GM21723 (cell line): ENCODE results near the gene CATSPERD.
A peak's percentile ranks its signal among the peaks of the same experiment; 100 is the strongest.

ENCODE experiments used
- ATAC-seq: cut with Tn5 transposase; IDR thresholded peaks from one replicate; pipeline ENCODE4 v1.9.1; 2021; ENCODE audit warnings: mild to moderate bottlenecking, moderate library complexity; ENCODE audit not compliant: unreplicated experiment

CATSPERD gene

DNA sequence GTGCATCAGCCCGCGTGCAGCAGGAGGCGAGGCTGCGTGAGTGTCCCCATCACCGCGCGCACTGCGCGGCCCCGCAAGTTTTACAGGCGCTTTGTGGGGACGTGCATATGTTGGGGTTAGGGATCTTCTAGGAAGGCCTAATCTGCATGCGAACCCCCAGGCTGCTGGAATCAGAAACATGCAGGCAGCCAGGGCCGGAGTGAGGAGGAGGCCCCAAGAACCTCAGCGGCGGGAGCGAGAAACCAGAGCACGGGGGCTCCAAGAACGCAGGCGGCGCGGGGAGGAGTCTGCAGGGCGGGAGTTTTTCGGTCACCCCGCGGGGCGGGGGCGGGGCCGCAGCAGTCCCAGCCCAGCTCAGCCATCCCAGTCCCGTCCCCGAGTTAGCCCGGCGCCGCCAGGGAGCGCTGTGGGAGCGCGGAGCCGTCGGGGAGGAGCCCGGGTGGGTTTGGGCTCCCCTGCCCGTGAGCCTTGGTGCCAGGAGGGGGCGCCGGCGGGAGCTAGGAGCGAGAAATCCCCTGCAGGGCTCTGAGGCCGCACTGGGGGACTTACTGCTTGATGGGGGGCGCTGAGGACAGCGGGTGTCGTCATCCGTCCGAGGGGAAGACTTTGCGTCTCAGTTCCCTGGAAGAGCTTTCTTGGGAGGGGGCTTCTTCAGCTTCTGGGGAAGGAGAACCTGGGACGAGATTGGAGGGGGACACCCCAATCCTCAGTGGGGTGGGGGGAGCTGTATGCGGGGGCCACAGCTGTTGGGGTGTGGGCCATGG lies 83.5 kb downstream of the CATSPERD start:
- peak; percentile 69 for ATAC-seq

GRCh38 chr19:5804516-5805461 lies 84.4 kb downstream of the CATSPERD start, which contains the start of gene NRTN:
Gene NRTN, plus strand, starts transcription at chr19:5805067. Its CDS starts 19,099 bp downstream, at chr19:5824166.
- no peak for ATAC-seq

GRCh38 chr19:5805462-5806132 lies 85.2 kb downstream of the CATSPERD start:
- no peak for ATAC-seq

- ATAC-seq: no peak
These were observed 85.7 kb downstream of the CATSPERD start for GRCh38 chr19:5806133-5806489.

DNA sequence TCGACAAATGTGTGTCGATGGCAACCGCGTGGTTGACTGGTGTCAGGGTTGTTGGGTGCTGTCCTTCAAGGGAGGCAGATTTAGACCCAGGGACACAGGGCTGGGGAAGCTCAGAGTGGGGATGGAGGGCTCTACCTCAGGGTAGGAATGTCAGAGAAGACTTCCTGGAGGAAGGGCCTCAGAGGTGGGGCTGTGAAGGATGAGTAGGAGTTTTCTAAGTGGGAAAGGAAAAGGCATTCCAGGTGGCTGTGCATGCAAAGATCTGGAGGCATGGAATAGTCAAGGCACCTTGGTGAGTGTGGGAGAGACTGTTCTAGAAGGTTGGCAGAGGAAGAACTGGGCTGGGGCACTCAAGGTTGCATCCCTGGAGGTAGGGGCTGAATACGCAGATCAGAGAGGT lies 86.5 kb downstream of the CATSPERD start:
- no peak for ATAC-seq

GRCh38 chr19:5808120-5808816 lies 87.8 kb downstream of the CATSPERD start:
- ATAC-seq: no peak

DNA sequence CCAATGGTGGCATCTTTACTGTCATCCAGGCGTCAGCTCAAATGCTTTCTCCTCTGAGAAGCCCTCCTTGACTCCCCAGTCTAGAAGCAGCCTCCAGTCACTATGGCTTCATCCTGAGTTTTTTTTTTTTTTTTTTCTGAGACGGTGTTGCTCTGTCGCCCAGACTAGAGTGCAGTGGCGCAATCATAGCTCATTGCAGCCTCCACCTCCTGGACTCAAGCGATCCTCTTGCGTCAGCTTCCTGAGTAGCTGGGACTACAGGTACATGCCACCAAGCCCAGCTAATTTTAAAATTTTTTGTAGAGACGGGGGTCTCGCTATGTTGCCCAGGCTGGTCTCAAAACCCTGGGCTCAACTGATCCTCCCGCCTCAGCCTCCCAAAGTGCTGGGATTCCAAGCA lies 88.6 kb downstream of the CATSPERD start:
- no peak for ATAC-seq

DNA sequence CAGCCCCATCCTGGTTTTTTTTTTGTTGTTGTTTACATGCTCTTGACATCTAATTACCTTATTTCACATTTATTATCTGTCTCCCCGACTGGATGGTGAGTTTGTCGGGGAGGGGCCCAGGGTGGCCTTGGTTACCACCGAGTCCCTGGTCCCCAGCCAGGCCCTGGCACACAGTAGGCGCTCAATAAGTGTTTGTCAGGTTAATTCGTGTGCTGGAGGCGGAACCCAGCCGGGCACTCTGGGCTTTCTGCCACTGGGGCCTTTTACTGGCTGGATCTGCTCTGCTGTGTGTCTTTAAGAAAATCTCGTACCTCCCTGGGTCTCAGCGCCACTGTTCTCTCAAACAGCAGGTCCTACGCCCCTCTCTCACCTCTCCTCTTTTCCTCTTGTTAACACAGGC lies 89.0 kb downstream of the CATSPERD start:
- no peak for ATAC-seq

DNA sequence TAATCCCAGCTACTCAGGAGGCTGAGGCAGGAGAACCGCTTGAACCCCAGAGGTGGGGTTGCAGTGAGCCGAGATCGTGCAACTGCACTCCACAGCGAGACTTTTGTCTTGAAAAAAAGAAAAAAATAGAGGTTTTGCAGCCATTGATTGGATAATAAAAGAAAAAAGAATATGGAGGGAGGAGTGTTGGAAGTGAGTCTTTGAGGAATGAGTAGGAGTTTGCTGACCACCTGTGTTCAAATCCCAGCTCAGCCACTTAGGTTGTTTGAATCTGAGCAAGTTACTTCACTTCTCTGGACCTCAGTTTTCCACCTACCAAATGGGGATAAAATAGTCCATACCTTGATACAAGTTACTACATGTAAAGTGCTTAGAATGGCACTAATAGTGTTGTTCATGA lies 90.7 kb downstream of the CATSPERD start:
- no peak for ATAC-seq

DNA sequence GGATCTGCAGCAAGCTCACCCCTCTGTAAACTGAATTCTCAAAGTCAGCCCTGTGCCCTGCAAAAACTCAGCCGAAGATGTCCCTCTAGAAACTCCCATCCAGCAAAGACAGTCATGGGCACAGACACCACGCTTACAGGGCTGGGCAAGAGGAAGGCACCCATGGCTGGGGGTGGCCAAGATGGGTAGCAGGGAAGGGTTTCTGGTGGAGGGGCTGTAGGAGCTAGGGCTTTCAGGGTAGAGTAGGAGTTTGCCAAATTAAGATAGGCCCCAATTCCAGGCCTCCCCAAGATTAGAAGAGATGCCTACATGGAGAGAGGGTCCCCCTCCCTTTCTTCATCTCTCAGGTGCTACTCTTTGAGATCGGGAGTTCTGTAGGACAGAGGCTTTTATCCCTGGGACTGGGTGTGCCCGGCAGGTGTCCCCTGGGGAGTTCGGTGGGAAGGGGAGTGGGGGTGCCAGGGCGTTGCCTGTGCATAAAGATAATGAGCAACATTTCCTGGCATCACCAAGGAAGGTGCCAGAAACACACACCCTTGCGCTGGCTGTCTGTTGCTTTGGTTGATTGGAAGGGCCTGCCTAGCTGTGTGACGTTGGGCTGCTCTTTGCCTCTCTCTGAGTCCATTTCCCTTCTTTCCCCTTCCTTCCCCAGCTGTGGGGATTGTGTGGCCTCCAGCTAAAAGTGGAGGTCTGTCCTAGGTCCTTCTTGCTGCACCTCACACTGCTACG lies 93.8 kb downstream of the CATSPERD start:
- ATAC-seq: no peak

DNA sequence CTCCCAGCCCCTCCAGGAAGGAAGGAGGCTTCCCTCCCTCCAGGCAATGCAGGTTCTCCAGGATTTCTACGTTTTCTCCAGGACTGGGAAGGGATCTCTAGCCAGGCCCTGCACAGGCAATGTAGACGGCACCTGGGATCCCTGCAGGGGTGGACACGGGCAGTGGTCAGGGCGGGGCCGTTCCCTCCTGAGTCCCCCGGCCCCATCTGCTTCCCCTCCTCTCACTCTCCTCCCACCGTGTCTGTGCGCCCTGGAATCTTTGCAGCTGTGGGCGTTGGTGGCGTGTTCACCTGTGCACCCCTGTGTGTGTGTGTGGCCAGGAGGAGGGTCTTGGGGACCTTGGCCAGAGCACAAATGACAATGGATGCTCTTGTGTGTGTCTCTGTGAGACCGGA lies 94.4 kb downstream of the CATSPERD start:
- no peak for ATAC-seq

- ATAC-seq: no peak
These were observed 96.8 kb downstream of the CATSPERD start for GRCh38 chr19:5817218-5817617.

DNA sequence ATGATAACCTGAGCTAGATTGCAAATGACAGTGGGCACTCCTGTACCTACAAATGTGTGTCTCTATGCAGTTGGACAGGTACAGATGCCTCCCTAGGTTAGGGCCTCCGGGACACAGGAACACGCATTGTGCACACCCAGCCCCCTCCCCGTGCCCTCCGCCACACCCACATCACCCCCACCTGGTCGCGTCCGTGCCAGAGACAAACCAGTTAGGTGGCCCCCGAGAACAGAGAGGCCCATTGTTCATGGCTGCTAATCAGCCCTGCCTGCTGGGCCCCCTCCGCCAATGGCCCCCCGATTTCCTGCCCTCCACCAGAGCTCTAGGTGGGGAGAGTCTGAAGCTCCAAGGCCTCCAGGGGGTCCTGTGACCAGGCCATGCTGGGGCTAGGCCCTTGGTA lies 98.2 kb downstream of the CATSPERD start:
- ATAC-seq: no peak

- ATAC-seq: no peak
These were observed 100.3 kb downstream of the CATSPERD start for GRCh38 chr19:5820785-5821184.

- ATAC-seq: no peak
These were observed 101.2 kb downstream of the CATSPERD start for GRCh38 chr19:5821521-5822180.

DNA sequence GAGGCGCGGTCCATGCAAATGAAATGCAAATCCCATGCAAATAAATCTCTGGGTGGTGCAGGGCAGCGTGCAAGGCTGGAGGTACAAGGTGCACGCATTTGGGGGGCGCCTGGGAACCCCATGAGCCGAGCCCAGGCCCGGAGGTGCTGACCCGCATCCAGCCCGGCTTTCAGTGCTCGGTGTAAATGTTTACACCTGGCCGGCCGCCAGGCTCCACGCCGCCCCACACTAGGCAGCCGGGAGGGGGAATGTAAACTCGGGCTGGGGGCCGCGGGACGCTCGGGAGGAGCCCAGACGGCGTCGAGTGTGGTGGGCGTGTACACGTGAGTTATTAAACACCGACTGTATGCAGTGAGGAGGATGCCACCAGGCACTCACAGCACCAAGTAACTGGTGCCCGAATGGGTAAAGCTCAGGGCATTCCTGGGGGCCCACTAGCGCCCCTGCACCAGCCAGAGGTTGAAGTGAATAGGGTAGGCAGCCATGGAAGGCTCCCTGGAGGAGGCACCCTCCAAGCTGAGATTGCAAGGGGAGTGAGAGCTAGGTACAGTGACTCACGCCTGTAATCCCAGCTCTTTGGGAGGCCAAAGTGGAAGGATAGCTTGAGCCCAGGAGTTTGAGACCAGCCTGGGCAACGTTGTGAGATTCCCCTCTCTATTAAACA lies 101.9 kb downstream of the CATSPERD start:
- ATAC-seq: no peak

DNA sequence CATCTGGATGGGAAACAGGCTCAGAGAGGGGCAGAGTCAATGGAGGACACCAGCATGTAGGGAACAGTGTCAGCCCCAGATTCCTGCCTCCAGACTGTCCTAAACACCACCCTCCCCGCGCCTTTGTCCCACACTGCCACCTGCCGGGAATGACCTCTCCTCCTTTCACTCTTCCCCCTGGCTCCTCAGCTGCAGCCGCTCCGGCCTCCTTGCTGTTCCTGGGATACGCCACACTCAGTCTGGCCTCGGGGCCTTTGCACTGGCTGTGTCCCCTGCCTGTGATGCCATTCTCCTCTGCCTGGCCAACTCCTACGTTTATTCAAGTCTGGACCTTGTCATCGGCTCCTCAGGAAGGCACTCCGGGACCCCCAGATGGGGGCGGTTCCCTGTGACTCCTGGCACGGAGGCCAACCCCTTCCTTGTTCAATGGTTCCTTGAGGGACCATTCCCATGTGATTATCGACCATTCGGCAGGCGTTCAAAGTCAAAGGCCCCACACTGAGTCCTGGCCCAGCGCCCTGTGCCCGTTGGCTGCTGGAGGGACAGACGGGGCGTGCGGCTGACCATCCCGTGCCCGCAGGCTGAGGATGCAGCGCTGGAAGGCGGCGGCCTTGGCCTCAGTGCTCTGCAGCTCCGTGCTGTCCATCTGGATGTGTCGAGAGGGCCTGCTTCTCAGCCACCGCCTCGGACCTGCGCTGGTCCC lies 103.3 kb downstream of the CATSPERD start:
- ATAC-seq: no peak

DNA sequence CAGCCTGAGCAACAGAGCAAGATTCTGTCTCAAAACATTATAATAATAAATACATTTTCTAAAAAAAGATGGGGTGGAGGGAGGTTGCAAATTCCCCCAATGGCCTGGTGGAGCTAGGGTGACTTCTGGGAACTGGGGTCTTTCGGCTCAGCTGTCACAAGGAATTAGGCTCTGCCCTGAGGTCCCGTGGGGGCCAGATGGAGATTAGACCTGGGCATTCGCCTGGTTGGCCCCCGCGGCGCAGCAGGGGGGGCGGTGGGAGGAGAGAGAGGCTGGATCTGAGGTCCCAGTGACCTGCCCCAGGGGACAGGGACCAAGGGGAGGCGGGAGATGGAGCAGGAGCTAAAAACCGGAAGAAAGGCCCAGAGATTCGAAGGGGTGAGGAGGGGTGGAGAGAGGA lies 104.3 kb downstream of the CATSPERD start:
- ATAC-seq: no peak

- ATAC-seq: no peak
These were observed 104.7 kb downstream of the CATSPERD start for GRCh38 chr19:5825178-5825577.
